GM23338 (cell line): ENCODE results near the gene AOPEP. TPM values are rescaled to one million over a fixed set of nuclear protein-coding genes. Genes with fewer than 3 reads are reported as not detected.

Experiments
- ATAC-seq: fragments of 200-7000 bp; cut with Tn5 transposase; 3 replicates; pipeline ENCODE4 v1.9.1; 2020
- DNase-seq: peaks from one replicate; pipeline ENCODE4 v3.0.0-alpha.2; 2015; ENCODE audit warnings: low spot score
- H2AFZ ChIP-seq: fragments of 200-600 bp; sonication (generic); 2 replicates; pipeline ENCODE4 v1.8.0; 2016; ENCODE audit warnings: antibody characterized with exemption, mild to moderate bottlenecking, moderate library complexity
- H3F3A ChIP-seq: fragments of 200-600 bp; sonication (generic); replicated peaks from 2 replicates; pipeline ENCODE4 v1.8.0; 2017; ENCODE audit warnings: antibody characterized with exemption, mixed run types, low read depth
- H3K27ac ChIP-seq: fragments of 200-600 bp; sonication (generic); 2 replicates; pipeline ENCODE4 v1.6.1; 2016; ENCODE audit warnings: low read depth
- H3K27me3 ChIP-seq: fragments of 200-600 bp; sonication (generic); 2 replicates; pipeline ENCODE4 v1.8.0; 2016; ENCODE audit warnings: mild to moderate bottlenecking, mixed run types, moderate library complexity; ENCODE audit not compliant: insufficient read depth
- H3K36me3 ChIP-seq: fragments of 200-600 bp; sonication (generic); 2 replicates; pipeline ENCODE4 v1.8.0; 2016; ENCODE audit warnings: mild to moderate bottlenecking; ENCODE audit not compliant: insufficient read depth
- H3K4me1 ChIP-seq: fragments of 200-600 bp; sonication (generic); 2 replicates; pipeline ENCODE4 v1.8.0; 2016; ENCODE audit warnings: mild to moderate bottlenecking, moderate library complexity; ENCODE audit not compliant: insufficient read depth
- H3K4me2 ChIP-seq: fragments of 200-600 bp; sonication (generic); 2 replicates; pipeline ENCODE4 v1.7.1; 2017; ENCODE audit warnings: mixed run types
- H3K4me3 ChIP-seq: fragments of 200-600 bp; sonication (generic); 2 replicates; pipeline ENCODE4 v1.6.1; 2016; ENCODE audit warnings: mixed run types
- H3K79me2 ChIP-seq: fragments of 200-600 bp; sonication (generic); replicated peaks from 2 replicates; pipeline ENCODE4 v1.8.0; 2017; ENCODE audit warnings: mild to moderate bottlenecking; ENCODE audit not compliant: insufficient read depth
- H3K9me2 ChIP-seq: fragments of 200-600 bp; sonication (generic); 2 replicates; pipeline ENCODE4 v1.8.0; 2017; ENCODE audit not compliant: insufficient read depth
- H4K20me1 ChIP-seq: fragments of 200-600 bp; sonication (generic); replicated peaks from 2 replicates; pipeline ENCODE4 v1.8.0; 2017; ENCODE audit warnings: mild to moderate bottlenecking; ENCODE audit not compliant: insufficient read depth
- H3K27ac Mint-ChIP-seq: 2 replicates; pipeline ENCODE4 v1.8.0; 2020; ENCODE audit warnings: inconsistent platforms, mild to moderate bottlenecking, moderate library complexity, mixed read lengths
- H3K27me3 Mint-ChIP-seq: 3 replicates; pipeline ENCODE4 v1.8.0; 2022; ENCODE audit warnings: low read depth, mild to moderate bottlenecking, moderate library complexity, mixed read lengths, inconsistent platforms; ENCODE audit not compliant: insufficient read depth, poor library complexity
- H3K36me3 Mint-ChIP-seq: 3 replicates; pipeline ENCODE4 v1.8.0; 2021; ENCODE audit warnings: low read depth, mild to moderate bottlenecking, inconsistent platforms, moderate library complexity, mixed read lengths
- H3K4me1 Mint-ChIP-seq: 3 replicates; pipeline ENCODE4 v1.8.0; 2020; ENCODE audit warnings: mild to moderate bottlenecking, inconsistent platforms, mixed read lengths
- H3K4me3 Mint-ChIP-seq: 3 replicates; pipeline ENCODE4 v1.8.0; 2021; ENCODE audit warnings: moderate library complexity, mild to moderate bottlenecking, inconsistent platforms, mixed read lengths
- H3K9me3 Mint-ChIP-seq: 3 replicates; pipeline ENCODE4 v1.8.0; 2020; ENCODE audit warnings: moderate library complexity, mild to moderate bottlenecking, inconsistent platforms, mixed read lengths
- CREB1 ChIP-seq: fragments of 250-450 bp; sonication (Bioruptor Pico); IDR thresholded peaks from 2 replicates; pipeline ENCODE4 v1.5.0; 2020; ENCODE audit warnings: low read depth, mild to moderate bottlenecking, moderate library complexity
- CTCF ChIP-seq, 2 experiments: fragments of 200-600 bp in 1 of 2; sonication (generic) in 1 of 2; conservative IDR thresholded peaks; 2 replicates each; pipeline versions ENCODE4 v1.5.1 to v1.6.1; 2016 to 2017; ENCODE audit warnings: antibody characterized with exemption in 2 of 2, low read depth in 2 of 2, mild to moderate bottlenecking in 2 of 2, moderate library complexity in 1 of 2
- EZH2 ChIP-seq: fragments of 200-600 bp; sonication (generic); IDR thresholded peaks from one replicate; pipeline ENCODE4 v1.8.0; 2017; ENCODE audit warnings: antibody characterized with exemption, mild to moderate bottlenecking, low read depth; ENCODE audit not compliant: unreplicated experiment
- JUNB ChIP-seq: IDR thresholded peaks from one replicate; pipeline ENCODE4 v1.6.1; 2016; ENCODE audit warnings: antibody characterized with exemption; ENCODE audit not compliant: unreplicated experiment
- NANOG ChIP-seq: IDR thresholded peaks from 2 replicates; pipeline ENCODE4 v1.6.1; 2016; ENCODE audit warnings: antibody characterized with exemption, borderline replicate concordance
- POLR2AphosphoS5 ChIP-seq: IDR thresholded peaks from 2 replicates; pipeline ENCODE4 v1.6.1; 2016; ENCODE audit warnings: antibody characterized with exemption, low read depth
- REST ChIP-seq: IDR thresholded peaks from one replicate; pipeline ENCODE4 v1.6.1; 2018; ENCODE audit warnings: antibody characterized with exemption; ENCODE audit not compliant: unreplicated experiment
- STAT1 ChIP-seq: IDR thresholded peaks from one replicate; pipeline ENCODE4 v1.6.1; 2016; ENCODE audit warnings: antibody characterized with exemption; ENCODE audit not compliant: unreplicated experiment
- ZNF114 ChIP-seq: fragments of 250-450 bp; sonication (Bioruptor Pico); IDR thresholded peaks from 2 replicates; pipeline ENCODE4 v1.5.0; 2020; ENCODE audit warnings: mild to moderate bottlenecking, moderate library complexity
- ZNF331 ChIP-seq: fragments of 250-450 bp; sonication (Bioruptor Pico); IDR thresholded peaks from 2 replicates; pipeline ENCODE4 v1.5.0; 2020; ENCODE audit warnings: low read depth, mild to moderate bottlenecking, moderate library complexity
- ZNF462 ChIP-seq: fragments of 250-450 bp; sonication (Bioruptor Pico); IDR thresholded peaks from 2 replicates; pipeline ENCODE4 v1.5.0; 2020; ENCODE audit warnings: mild to moderate bottlenecking, moderate library complexity
- polyA plus RNA-seq: library from polyadenylated mRNA; unstranded; fragments of >200 nt; fragmentation: Nextera tagmentation; extraction: Ambion mirVana; gene quantifications from 2 replicates; pipeline ENCODE4 v1.2.1, GENCODE V29; 2016
- total RNA-seq: library from RNA; depleted of rRNA; stranded (reverse); fragments of >200 nt; shearing (Covaris generic); gene quantifications from 2 replicates; pipeline ENCODE4 v1.2.3, GENCODE V29; 2014
- TF ChIP-seq, protein P1 (sequence below): IDR thresholded peaks from 2 replicates; pipeline ENCODE4 v1.6.1; 2016; ENCODE audit warnings: antibody characterized with exemption

AOPEP gene
- total and polyA plus RNA-seq, 2 experiments from 2014 or later, result 7.0 to 16.5 TPM

- TF ChIP-seq ZNF462 (CRISPR knock-in tag) (no peak), ZNF114 (CRISPR knock-in tag) (no peak), EZH2 (no peak)
Observed at GRCh38 chr9:95032580-95033341, 306.3 kb downstream of the AOPEP start (continued).

DNA sequence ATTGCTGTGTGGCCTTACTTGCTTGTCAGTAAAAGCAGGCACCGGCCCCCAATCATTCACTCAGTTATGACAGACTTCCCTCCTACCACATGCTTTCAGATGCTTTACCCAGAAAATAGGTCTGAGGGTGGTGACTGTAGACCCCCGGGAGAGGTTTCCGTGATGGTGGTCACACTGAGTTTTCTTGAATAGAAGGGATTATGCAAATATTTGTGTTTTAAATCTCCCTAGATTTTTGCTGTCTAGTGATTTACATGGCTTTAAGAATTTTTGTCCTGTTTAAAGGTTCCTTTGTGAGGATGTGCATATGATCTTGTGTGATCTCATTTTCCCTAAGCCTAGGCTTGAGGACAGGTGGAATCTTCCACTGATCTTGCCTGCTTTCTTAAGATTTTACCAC lies 309.3 kb downstream of the AOPEP start:
- no peak for DNase-seq
- H3K9me3 Mint-ChIP-seq, result no peaks in the 10 kb centered on the region
- H3K27ac Mint-ChIP-seq, result no peak overlapping the region
- Histone ChIP-seq H3K4me3 (no peak overlapping the region), H4K20me1 (no peaks in the 10 kb centered on the region), H3K27me3 (no peaks in the 10 kb centered on the region), H3K79me2 (no peaks in the 10 kb centered on the region), H3K4me2 (no peak overlapping the region), H3K9me2 (no peaks in the 10 kb centered on the region), H3K27ac (no peak overlapping the region), H3K36me3 (no peaks in the 10 kb centered on the region), H3F3A (no peaks in the 10 kb centered on the region), H2AFZ (no peak overlapping the region), H3K4me1 (no peaks in the 10 kb centered on the region)
- 0 out of 3 replicates have a peak, but pooled peaks cover 3% of the 10 kb centered on the region for H3K4me1 Mint-ChIP-seq
- ATAC-seq, result no peak
- H3K27me3 Mint-ChIP-seq, result peaks cover 2% of the 10 kb centered on the region
- no peak overlapping the region for H3K4me3 Mint-ChIP-seq
- H3K36me3 Mint-ChIP-seq, result no peaks in the 10 kb centered on the region
- TF ChIP-seq STAT1, result no peak
- TF ChIP-seq, protein P1, sequence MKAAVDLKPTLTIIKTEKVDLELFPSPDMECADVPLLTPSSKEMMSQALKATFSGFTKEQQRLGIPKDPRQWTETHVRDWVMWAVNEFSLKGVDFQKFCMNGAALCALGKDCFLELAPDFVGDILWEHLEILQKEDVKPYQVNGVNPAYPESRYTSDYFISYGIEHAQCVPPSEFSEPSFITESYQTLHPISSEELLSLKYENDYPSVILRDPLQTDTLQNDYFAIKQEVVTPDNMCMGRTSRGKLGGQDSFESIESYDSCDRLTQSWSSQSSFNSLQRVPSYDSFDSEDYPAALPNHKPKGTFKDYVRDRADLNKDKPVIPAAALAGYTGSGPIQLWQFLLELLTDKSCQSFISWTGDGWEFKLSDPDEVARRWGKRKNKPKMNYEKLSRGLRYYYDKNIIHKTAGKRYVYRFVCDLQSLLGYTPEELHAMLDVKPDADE, result no peak
- TF ChIP-seq CTCF (conservative IDR thresholded peaks at IDR 0.05; ENCODE audit: low read depth in 2 of 2), result no peak
- no peak for TF ChIP-seq REST
- no peak for TF ChIP-seq ZNF331 (CRISPR knock-in tag)
- TF ChIP-seq NANOG, result no peak
- TF ChIP-seq JUNB, result no peak
- no peak for TF ChIP-seq POLR2AphosphoS5
- no peak for TF ChIP-seq CREB1 (CRISPR knock-in tag)
- no peak for TF ChIP-seq ZNF114 (CRISPR knock-in tag)
- no peak for TF ChIP-seq EZH2
